NT2/D1 (cell line): ENCODE results near the gene NAXE.

Experiments used
- SUZ12 ChIP-seq: IDR thresholded peaks from 2 replicates; pipeline ENCODE4 v1.6.1; 2011; ENCODE audit not compliant: insufficient read length, insufficient read depth; ENCODE audit errors: extremely low read depth
- YY1 ChIP-seq: IDR thresholded peaks from 2 replicates; pipeline ENCODE4 v1.6.1; 2011; ENCODE audit not compliant: insufficient read length, insufficient read depth
- ZNF274 ChIP-seq: IDR thresholded peaks from 2 replicates; pipeline ENCODE4 v1.6.1; 2011; ENCODE audit warnings: mild to moderate bottlenecking, low read depth, low read length

DNA sequence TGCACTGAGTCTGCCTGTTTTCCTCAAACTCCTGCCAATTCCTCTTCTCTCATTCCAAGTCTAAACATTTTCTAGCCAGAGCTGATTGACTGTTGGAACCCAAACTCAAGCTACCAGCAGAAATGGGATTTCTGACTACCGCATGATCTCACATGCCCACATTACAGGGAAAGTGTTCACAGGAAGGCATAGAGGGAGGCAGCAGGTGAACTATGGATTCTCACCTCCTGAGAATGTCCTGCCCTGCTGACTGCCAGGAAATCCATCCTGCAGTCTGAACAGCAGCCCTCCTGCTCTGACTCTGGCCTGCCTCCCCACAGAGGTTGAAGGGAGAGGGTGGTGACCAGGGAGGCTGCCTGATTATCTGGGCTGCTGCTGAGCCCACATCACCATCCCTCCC, 41.7 kb upstream of the NAXE start:
- TF ChIP-seq YY1: no peak
- no peak for TF ChIP-seq ZNF274
- no peak for TF ChIP-seq SUZ12
